Measurements from ENCODE around the gene OVAAL.

OVAAL gene

GRCh38 chr1:180558664-180559063 lies at the start of gene OVAAL:
OVAAL (plus strand) TSS chr1:180558964.
- peak within 1 kb of the TSS; percentile 74 for H3K27ac ChIP-seq
- TF ChIP-seq CTCF (conservative IDR thresholded peaks at IDR 0.05) (no peak), ZFX (IDR thresholded peaks at IDR 0.05) (no peak)

- TF ChIP-seq CTCF (conservative IDR thresholded peaks at IDR 0.05), result no peak
- no peak for TF ChIP-seq ZFX (IDR thresholded peaks at IDR 0.05)
- H3K27ac ChIP-seq, result no peak overlapping the region
Measured at GRCh38 chr1:180510882-180511281, 47.9 kb upstream of the OVAAL start.

GRCh38 chr1:180513531-180513930 lies 45.2 kb upstream of the OVAAL start:
- TF ChIP-seq ZFX (IDR thresholded peaks at IDR 0.05), result no peak
- TF ChIP-seq CTCF (conservative IDR thresholded peaks at IDR 0.05), result no peak
- H3K27ac ChIP-seq, result no peak overlapping the region

- TF ChIP-seq ZFX (IDR thresholded peaks at IDR 0.05) (no peak), CTCF (conservative IDR thresholded peaks at IDR 0.05) (0 out of 2 replicates have a peak, but pooled peaks have one; percentile 38)
- no peak overlapping the region for H3K27ac ChIP-seq
Measured at GRCh38 chr1:180515364-180515763, 43.4 kb upstream of the OVAAL start.

GRCh38 chr1:180515857-180516388 lies 42.8 kb upstream of the OVAAL start:
- TF ChIP-seq ZFX (IDR thresholded peaks at IDR 0.05) (no peak), CTCF (conservative IDR thresholded peaks at IDR 0.05) (peak; percentile 92)
- no peak overlapping the region for H3K27ac ChIP-seq

- no peak overlapping the region for H3K27ac ChIP-seq
Measured at GRCh38 chr1:180519846-180520245, 38.9 kb upstream of the OVAAL start.

More at GRCh38 chr1:180519846-180520245, 38.9 kb upstream of the OVAAL start:
- TF ChIP-seq CTCF (conservative IDR thresholded peaks at IDR 0.05) (no peak), ZFX (IDR thresholded peaks at IDR 0.05) (no peak)
